HL-60 (cell line): Measurements from ENCODE around the gene ZBTB43.

Experiments used
- CTCF ChIP-seq: IDR thresholded peaks from one replicate; pipeline ENCODE4 v1.5.1; 2011; ENCODE audit warnings: low read length, control low read depth, inconsistent platforms; ENCODE audit not compliant: insufficient read depth
- GABPA ChIP-seq: IDR thresholded peaks from 2 replicates; pipeline ENCODE4 v1.6.1; 2012; ENCODE audit warnings: low read depth
- POLR2AphosphoS5 ChIP-seq: IDR thresholded peaks from 2 replicates; pipeline ENCODE4 v1.6.1; 2012; ENCODE audit warnings: low read depth
- REST ChIP-seq: IDR thresholded peaks from 2 replicates; pipeline ENCODE4 v1.6.1; 2012; ENCODE audit warnings: low read depth; ENCODE audit not compliant: insufficient replicate concordance

GRCh38 chr9:126783949-126784348 lies 20.9 kb upstream of the ZBTB43 start:
- TF ChIP-seq CTCF: no peak
- no peak for TF ChIP-seq REST
- TF ChIP-seq GABPA: no peak
- TF ChIP-seq POLR2AphosphoS5: no peak
